Dendritic cell treated with granulocyte-macrophage colony-stimulating factor and Interleukin-4, amounts not matched to agents 40 ng/mL and 50 ng/mL, for 4 days (primary cell): ENCODE measurements around the gene PDE1C.

Experiments
- H3K27ac Mint-ChIP-seq: one replicate; pipeline ENCODE4 v1.8.0; 2022; ENCODE audit warnings: mild to moderate bottlenecking, mixed read lengths
- H3K27me3 Mint-ChIP-seq: one replicate; pipeline ENCODE4 v1.8.0; 2022; ENCODE audit warnings: mild to moderate bottlenecking, mixed read lengths
- H3K36me3 Mint-ChIP-seq: one replicate; pipeline ENCODE4 v1.8.0; 2022; ENCODE audit warnings: low read depth, mixed read lengths
- H3K4me1 Mint-ChIP-seq: one replicate; pipeline ENCODE4 v1.8.0; 2022; ENCODE audit warnings: low read depth, mixed read lengths
- H3K4me3 Mint-ChIP-seq: one replicate; pipeline ENCODE4 v1.8.0; 2022; ENCODE audit warnings: mild to moderate bottlenecking, moderate library complexity, mixed read lengths
- H3K9me3 Mint-ChIP-seq: one replicate; pipeline ENCODE4 v1.8.0; 2022; ENCODE audit warnings: mixed read lengths
- intact Hi-C: fragments of 100-400 bp; cut with micrococcal nuclease; formaldehyde crosslinking; loops from one replicate; pipeline ENCODE4 v1.15.0; 2022

The PDE1C gene

DNA sequence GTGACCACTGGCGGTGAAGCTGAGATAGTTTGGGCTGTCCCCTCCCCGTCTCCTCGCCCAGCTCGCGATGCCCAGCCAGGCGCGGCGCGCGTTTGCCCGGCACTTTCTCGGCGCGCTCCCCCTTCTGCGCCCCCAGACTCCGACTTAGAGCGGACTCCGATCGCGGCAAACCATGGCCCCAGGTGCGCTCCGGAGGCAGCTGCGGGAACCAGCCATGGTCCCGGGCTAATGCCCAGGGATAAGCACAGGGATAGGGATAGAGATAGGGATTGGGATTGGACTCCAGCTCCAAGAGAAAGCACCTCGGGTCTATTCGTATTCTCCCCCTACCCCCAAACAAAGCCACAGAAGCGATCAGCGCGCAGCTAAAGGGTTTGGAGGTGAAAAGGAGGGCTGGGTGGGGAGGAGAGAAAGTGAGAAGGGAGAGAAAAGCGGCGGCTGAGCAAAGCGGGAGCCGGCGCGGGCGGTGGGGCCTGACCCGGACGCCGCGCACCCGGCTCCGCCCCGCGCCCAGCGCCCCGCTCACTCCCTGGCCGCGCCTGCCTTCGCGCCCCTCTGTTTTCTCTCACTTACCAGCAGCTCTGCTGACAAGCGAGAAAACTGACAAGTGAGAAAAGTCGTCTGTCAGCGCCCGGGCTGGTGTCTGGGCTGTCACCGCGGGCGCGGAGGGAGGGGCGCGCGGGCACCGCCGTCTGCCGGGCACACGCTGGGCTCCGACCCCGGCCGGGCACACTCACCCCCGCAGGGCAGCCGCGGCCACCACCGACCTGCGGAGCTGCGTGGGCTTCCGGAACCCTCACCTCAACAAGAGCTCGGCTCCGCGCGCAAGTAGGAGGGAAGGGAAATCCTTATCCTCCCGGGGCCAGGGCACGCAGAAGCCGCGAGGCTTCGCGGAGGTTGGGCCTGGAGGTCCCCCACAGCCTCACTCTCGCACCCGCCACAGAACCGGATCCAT is at the start of gene PDE1C:
TSS of gene PDE1C (minus strand) at position 2 of the 955 bp plus-strand sequence.
- Mint-ChIP-seq H3K4me3 (no peak within 1 kb of the TSS), H3K9me3 (no peaks in the 10 kb centered on the region)

GRCh38 chr7:32119790-32120196 is 49.6 kb upstream of the PDE1C start:
- no peaks in the 10 kb centered on the region for H3K27me3 Mint-ChIP-seq
- H3K27ac Mint-ChIP-seq = no peak overlapping the region
- intact Hi-C loops = no loop called here
- H3K4me3 Mint-ChIP-seq = no peak overlapping the region
- no peaks in the 10 kb centered on the region for H3K4me1 Mint-ChIP-seq
- H3K9me3 Mint-ChIP-seq = peaks cover 60% of the 10 kb centered on the region
- H3K36me3 Mint-ChIP-seq = no peaks in the 10 kb centered on the region

More for the DNA sequence above, at the start of gene PDE1C:
- Mint-ChIP-seq H3K36me3 (no peaks in the 10 kb centered on the region), H3K4me1 (no peaks in the 10 kb centered on the region), H3K27ac (no peak within 1 kb of the TSS), H3K27me3 (peaks cover 44% of the 10 kb centered on the region)
- intact Hi-C loops = no loop called here

DNA sequence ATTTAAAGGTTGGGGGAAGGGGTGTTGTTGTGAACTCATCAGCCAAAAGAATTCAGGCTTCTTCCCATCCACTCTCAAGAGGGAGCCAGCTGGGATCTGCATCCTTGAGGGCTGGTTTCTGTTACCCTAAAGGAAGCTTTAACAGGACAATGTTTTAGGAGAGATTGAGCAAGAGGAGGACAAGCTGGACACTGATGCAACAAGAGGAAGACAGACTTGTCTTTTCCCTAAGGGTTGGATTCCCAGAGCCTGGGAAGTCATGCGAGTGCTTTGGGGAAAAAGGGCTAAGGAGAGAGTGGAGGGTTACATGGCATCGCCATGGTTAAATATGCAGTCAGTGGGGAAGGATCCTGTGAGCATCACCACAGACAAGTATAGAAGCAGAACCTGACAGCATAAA is 47.6 kb upstream of the PDE1C start:
- no peaks in the 10 kb centered on the region for H3K27me3 Mint-ChIP-seq
- no peak overlapping the region for H3K4me3 Mint-ChIP-seq
- H3K27ac Mint-ChIP-seq = no peak overlapping the region
- intact Hi-C loops = no loop called here
- H3K9me3 Mint-ChIP-seq = peaks cover 41% of the 10 kb centered on the region
- no peaks in the 10 kb centered on the region for H3K4me1 Mint-ChIP-seq
- no peaks in the 10 kb centered on the region for H3K36me3 Mint-ChIP-seq

- Mint-ChIP-seq H3K4me1 (no peaks in the 10 kb centered on the region), H3K9me3 (peaks cover 43% of the 10 kb centered on the region), H3K36me3 (no peaks in the 10 kb centered on the region), H3K4me3 (no peak overlapping the region), H3K27me3 (no peaks in the 10 kb centered on the region), H3K27ac (no peak overlapping the region)
- intact Hi-C loops = no loop called here
These were observed 46.2 kb upstream of the PDE1C start for GRCh38 chr7:32116436-32116835.

DNA sequence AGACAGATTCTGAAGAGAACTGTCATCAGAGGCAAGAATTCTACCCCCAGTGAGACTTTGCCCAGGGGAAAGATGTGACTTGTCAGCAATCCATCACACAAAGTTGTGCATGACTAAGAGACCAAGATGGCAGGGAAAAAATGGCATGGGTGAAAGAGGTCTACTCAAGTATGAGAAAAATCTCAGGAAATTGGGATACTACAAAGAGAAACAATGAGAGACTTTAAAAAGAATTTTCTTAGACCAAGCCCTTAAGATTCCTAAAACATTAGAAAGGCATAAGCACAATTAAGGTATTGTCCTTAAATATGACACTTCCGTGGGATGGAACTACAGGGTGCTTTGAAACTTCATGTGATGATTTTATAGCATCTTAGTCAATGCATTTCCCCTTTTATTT is 45.6 kb upstream of the PDE1C start:
- intact Hi-C loops = no loop called here
- no peak overlapping the region for H3K27ac Mint-ChIP-seq
- no peaks in the 10 kb centered on the region for H3K27me3 Mint-ChIP-seq
- no peaks in the 10 kb centered on the region for H3K4me1 Mint-ChIP-seq
- H3K36me3 Mint-ChIP-seq = no peaks in the 10 kb centered on the region
- H3K4me3 Mint-ChIP-seq = no peak overlapping the region
- peaks cover 43% of the 10 kb centered on the region for H3K9me3 Mint-ChIP-seq

GRCh38 chr7:32108651-32109050 is 38.4 kb upstream of the PDE1C start:
- no peak overlapping the region for H3K4me3 Mint-ChIP-seq
- H3K27ac Mint-ChIP-seq = no peak overlapping the region
- H3K4me1 Mint-ChIP-seq = no peaks in the 10 kb centered on the region
- intact Hi-C loops = no loop called here
- H3K36me3 Mint-ChIP-seq = no peaks in the 10 kb centered on the region
- H3K9me3 Mint-ChIP-seq = peaks cover 50% of the 10 kb centered on the region
- no peaks in the 10 kb centered on the region for H3K27me3 Mint-ChIP-seq

DNA sequence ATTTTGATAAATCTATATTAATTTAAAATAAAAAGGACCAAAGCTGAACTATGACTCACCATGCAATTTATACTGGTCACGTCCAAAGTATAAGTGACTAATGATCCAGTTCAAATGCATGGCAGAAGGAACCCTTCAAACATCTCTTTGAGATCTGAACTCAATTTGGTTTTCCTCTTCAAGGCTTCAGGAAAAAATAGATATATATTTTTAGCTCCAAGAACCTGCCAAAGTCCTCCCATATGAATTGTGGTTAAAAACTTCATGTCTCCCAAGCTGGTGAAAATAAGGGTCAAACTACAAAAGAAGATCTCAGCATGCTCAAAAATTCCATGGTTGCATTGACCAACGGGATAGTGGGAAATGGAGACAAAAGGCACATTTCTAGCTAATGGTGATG is 34.6 kb upstream of the PDE1C start:
- H3K36me3 Mint-ChIP-seq = no peaks in the 10 kb centered on the region
- H3K9me3 Mint-ChIP-seq = peaks cover 38% of the 10 kb centered on the region

DNA sequence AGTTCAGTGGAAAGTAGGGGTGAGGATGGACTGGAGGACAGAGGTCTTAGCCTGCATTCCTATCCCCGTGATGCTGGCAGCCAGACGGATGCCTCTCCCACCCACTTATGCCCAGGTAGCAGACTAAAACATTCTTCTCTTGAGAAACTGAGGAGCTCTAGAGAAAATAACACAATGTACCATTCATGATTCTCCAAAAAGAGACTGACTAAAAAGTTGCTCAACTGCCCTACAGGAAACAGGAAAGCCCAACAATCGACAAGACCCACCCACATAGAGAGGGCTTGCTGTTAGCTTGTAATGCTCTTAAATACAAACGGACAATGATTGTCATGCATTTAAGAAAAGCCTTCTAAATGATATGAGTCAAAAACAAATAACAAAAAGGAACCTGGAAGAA is 33.2 kb upstream of the PDE1C start:
- Mint-ChIP-seq H3K27ac (no peak overlapping the region), H3K9me3 (peaks cover 38% of the 10 kb centered on the region), H3K27me3 (no peaks in the 10 kb centered on the region), H3K4me3 (no peak overlapping the region), H3K36me3 (no peaks in the 10 kb centered on the region), H3K4me1 (no peaks in the 10 kb centered on the region)
- intact Hi-C loops = no loop called here

More for the DNA sequence above, 34.6 kb upstream of the PDE1C start:
- no peak overlapping the region for H3K4me3 Mint-ChIP-seq
- no peaks in the 10 kb centered on the region for H3K27me3 Mint-ChIP-seq
- intact Hi-C loops = no loop called here
- H3K4me1 Mint-ChIP-seq = no peaks in the 10 kb centered on the region
- no peak overlapping the region for H3K27ac Mint-ChIP-seq

DNA sequence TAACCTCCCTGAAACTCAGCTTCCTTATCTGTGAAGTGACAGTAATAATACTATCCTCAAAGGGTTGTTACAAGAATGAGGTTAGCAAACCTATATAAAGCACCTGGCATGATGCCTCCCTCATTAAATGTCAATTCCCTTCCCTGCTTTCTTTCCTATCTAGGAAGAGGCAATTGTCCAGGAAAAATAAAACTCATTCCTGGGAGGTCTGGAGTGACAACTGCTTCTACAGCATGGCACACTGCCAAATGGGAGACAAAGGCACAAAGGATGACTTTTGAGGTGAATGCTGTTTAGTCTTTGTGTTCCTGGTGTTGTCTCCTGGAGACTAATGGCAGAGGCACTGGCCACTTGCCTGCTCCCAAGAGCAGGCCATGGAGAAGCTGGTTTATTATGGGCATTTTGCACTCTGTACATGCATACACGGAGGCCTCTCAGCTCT is 32.2 kb upstream of the PDE1C start:
- H3K27ac Mint-ChIP-seq = no peak overlapping the region
- H3K4me3 Mint-ChIP-seq = no peak overlapping the region
- H3K4me1 Mint-ChIP-seq = no peaks in the 10 kb centered on the region
- peaks cover 36% of the 10 kb centered on the region for H3K9me3 Mint-ChIP-seq
- H3K36me3 Mint-ChIP-seq = no peaks in the 10 kb centered on the region
- intact Hi-C loops = no loop called here
- H3K27me3 Mint-ChIP-seq = no peaks in the 10 kb centered on the region

- intact Hi-C loops = no loop called here
- Mint-ChIP-seq H3K36me3 (no peaks in the 10 kb centered on the region), H3K9me3 (peaks cover 16% of the 10 kb centered on the region), H3K4me1 (no peaks in the 10 kb centered on the region), H3K4me3 (no peak overlapping the region), H3K27ac (no peak overlapping the region), H3K27me3 (no peaks in the 10 kb centered on the region)
These were observed 30.2 kb upstream of the PDE1C start for GRCh38 chr7:32100407-32100907.

- Mint-ChIP-seq H3K27me3 (no peaks in the 10 kb centered on the region), H3K4me3 (no peak overlapping the region), H3K4me1 (no peaks in the 10 kb centered on the region), H3K36me3 (no peaks in the 10 kb centered on the region), H3K27ac (no peak overlapping the region), H3K9me3 (no peaks in the 10 kb centered on the region)
- intact Hi-C loops = no loop called here
These were observed 24.3 kb upstream of the PDE1C start for GRCh38 chr7:32094516-32094915.

- Mint-ChIP-seq H3K4me3 (no peak overlapping the region), H3K27me3 (no peaks in the 10 kb centered on the region), H3K27ac (no peak overlapping the region), H3K4me1 (no peaks in the 10 kb centered on the region), H3K36me3 (no peaks in the 10 kb centered on the region), H3K9me3 (no peaks in the 10 kb centered on the region)
- intact Hi-C loops = no loop called here
These were observed 23.5 kb upstream of the PDE1C start for GRCh38 chr7:32093415-32094408.

DNA sequence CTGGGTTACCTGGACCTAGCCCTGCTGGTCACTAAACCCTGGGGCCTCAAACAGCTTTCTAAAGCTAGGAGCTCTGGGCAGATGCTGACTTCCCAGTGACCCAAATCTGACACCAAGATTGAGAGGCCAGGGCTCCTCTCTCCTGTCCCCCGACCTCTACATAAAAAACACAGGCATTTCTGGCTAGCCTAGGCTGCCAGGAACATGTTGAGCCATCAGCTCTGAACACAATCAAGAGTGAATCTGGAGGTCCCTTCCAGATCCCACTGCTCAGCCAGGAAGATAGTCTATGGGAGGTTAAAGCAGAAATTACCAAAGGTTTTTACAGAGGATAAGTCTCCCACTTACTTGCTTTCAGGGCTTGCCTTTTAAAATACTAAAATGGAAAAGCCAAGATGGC is 22.1 kb upstream of the PDE1C start:
- Mint-ChIP-seq H3K4me3 (no peak overlapping the region), H3K4me1 (no peaks in the 10 kb centered on the region), H3K9me3 (no peaks in the 10 kb centered on the region), H3K27ac (no peak overlapping the region), H3K27me3 (no peaks in the 10 kb centered on the region), H3K36me3 (no peaks in the 10 kb centered on the region)
- intact Hi-C loops = no loop called here
